ENCODE measurements around the gene MRPS25.

- TF ChIP-seq, protein P1, sequence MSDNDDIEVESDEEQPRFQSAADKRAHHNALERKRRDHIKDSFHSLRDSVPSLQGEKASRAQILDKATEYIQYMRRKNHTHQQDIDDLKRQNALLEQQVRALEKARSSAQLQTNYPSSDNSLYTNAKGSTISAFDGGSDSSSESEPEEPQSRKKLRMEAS (IDR thresholded peaks at IDR 0.05), result no peak
- TF ChIP-seq, protein P2, sequence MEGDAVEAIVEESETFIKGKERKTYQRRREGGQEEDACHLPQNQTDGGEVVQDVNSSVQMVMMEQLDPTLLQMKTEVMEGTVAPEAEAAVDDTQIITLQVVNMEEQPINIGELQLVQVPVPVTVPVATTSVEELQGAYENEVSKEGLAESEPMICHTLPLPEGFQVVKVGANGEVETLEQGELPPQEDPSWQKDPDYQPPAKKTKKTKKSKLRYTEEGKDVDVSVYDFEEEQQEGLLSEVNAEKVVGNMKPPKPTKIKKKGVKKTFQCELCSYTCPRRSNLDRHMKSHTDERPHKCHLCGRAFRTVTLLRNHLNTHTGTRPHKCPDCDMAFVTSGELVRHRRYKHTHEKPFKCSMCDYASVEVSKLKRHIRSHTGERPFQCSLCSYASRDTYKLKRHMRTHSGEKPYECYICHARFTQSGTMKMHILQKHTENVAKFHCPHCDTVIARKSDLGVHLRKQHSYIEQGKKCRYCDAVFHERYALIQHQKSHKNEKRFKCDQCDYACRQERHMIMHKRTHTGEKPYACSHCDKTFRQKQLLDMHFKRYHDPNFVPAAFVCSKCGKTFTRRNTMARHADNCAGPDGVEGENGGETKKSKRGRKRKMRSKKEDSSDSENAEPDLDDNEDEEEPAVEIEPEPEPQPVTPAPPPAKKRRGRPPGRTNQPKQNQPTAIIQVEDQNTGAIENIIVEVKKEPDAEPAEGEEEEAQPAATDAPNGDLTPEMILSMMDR (IDR thresholded peaks at IDR 0.05; ENCODE audit: low read depth, low read length, missing input control), result no peak
- TF ChIP-seq, protein P3, sequence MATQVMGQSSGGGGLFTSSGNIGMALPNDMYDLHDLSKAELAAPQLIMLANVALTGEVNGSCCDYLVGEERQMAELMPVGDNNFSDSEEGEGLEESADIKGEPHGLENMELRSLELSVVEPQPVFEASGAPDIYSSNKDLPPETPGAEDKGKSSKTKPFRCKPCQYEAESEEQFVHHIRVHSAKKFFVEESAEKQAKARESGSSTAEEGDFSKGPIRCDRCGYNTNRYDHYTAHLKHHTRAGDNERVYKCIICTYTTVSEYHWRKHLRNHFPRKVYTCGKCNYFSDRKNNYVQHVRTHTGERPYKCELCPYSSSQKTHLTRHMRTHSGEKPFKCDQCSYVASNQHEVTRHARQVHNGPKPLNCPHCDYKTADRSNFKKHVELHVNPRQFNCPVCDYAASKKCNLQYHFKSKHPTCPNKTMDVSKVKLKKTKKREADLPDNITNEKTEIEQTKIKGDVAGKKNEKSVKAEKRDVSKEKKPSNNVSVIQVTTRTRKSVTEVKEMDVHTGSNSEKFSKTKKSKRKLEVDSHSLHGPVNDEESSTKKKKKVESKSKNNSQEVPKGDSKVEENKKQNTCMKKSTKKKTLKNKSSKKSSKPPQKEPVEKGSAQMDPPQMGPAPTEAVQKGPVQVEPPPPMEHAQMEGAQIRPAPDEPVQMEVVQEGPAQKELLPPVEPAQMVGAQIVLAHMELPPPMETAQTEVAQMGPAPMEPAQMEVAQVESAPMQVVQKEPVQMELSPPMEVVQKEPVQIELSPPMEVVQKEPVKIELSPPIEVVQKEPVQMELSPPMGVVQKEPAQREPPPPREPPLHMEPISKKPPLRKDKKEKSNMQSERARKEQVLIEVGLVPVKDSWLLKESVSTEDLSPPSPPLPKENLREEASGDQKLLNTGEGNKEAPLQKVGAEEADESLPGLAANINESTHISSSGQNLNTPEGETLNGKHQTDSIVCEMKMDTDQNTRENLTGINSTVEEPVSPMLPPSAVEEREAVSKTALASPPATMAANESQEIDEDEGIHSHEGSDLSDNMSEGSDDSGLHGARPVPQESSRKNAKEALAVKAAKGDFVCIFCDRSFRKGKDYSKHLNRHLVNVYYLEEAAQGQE (IDR thresholded peaks at IDR 0.05), result no peak
- TF ChIP-seq TAF1 (conservative IDR thresholded peaks at IDR 0.05), result no peak
- TF ChIP-seq EGR1 (IDR thresholded peaks at IDR 0.05; ENCODE audit: low read depth in 2 of 2), result no peak
- TF ChIP-seq YY1 (IDR thresholded peaks at IDR 0.05), result no peak
- TF ChIP-seq, protein P4, sequence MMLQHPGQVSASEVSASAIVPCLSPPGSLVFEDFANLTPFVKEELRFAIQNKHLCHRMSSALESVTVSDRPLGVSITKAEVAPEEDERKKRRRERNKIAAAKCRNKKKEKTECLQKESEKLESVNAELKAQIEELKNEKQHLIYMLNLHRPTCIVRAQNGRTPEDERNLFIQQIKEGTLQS (IDR thresholded peaks at IDR 0.05), result no peak
Measured at GRCh38 chr3:15113471-15113870, 48.4 kb upstream of the MRPS25 start.

All from liver (tissue), 3 donors.